IMR-90 (cell line): ENCODE results near the gene FAF1. TPM values are rescaled to one million over a fixed set of nuclear protein-coding genes. Genes with fewer than 3 reads are reported as not detected.

Experiments used
- ATAC-seq: fragments of 200-7000 bp; cut with Tn5 transposase; 2 replicates; pipeline ENCODE4 v1.9.1; 2020; ENCODE audit warnings: low read depth, mild to moderate bottlenecking, moderate library complexity
- BruUV-seq: library from RNA; stranded (reverse); fragments of 400-500 nt; replicated peaks from 2 replicates; lab custom pipeline; 2021; lab: Mats Ljungman, UMichigan
- CTCF ChIA-PET: fragments of 300-600 bp; formaldehyde crosslinking; extraction: SDS; loops from one replicate; lab custom pipeline; 2021; ENCODE audit warnings: antibody characterized with exemption; lab: Yijun Ruan, JAX
- POLR2A ChIA-PET: fragments of 300-600 bp; sonication (Branson Sonifier 250); formaldehyde crosslinking; loops from one replicate; lab custom pipeline; 2022; ENCODE audit warnings: antibody characterized with exemption; ENCODE audit not compliant: unreplicated experiment; lab: Charles Lee
- DNase-seq: peaks from one replicate; pipeline ENCODE4 v3.0.0; 2013
- H2AFZ ChIP-seq: replicated peaks from 2 replicates; pipeline ENCODE3; 2013; ENCODE audit warnings: low read length, mild to moderate bottlenecking; ENCODE audit not compliant: poor library complexity
- H2AK5ac ChIP-seq: 2 replicates; pipeline ENCODE4 v1.6.1; 2013; ENCODE audit warnings: low read depth, low read length, inconsistent platforms
- H2AK9ac ChIP-seq: replicated peaks from 2 replicates; pipeline ENCODE3; 2013; ENCODE audit warnings: mild to moderate bottlenecking, low read depth, low read length, moderate library complexity; ENCODE audit not compliant: poor library complexity
- H2BK120ac ChIP-seq: 2 replicates; pipeline ENCODE4 v1.6.1; 2013; ENCODE audit warnings: low read depth, low read length, inconsistent platforms
- H2BK15ac ChIP-seq: 3 replicates; pipeline ENCODE4 v1.6.1; 2013; ENCODE audit warnings: low read depth, low read length, inconsistent platforms
- H2BK20ac ChIP-seq: 2 replicates; pipeline ENCODE4 v1.6.1; 2013; ENCODE audit warnings: low read depth, mild to moderate bottlenecking, inconsistent platforms, low read length, moderate library complexity
- H2BK5ac ChIP-seq: 2 replicates; pipeline ENCODE4 v1.6.1; 2013; ENCODE audit warnings: mild to moderate bottlenecking, low read depth, low read length, inconsistent platforms; ENCODE audit not compliant: poor library complexity, severe bottlenecking
- H3K14ac ChIP-seq: replicated peaks from 2 replicates; pipeline ENCODE4 v1.6.1; 2013; ENCODE audit warnings: low read depth, low read length, inconsistent platforms
- H3K18ac ChIP-seq: 2 replicates; pipeline ENCODE4 v1.6.1; 2013; ENCODE audit warnings: low read depth, low read length, control low read depth
- H3K23ac ChIP-seq: 2 replicates; pipeline ENCODE4 v1.6.1; 2013; ENCODE audit warnings: low read depth, low read length, inconsistent platforms
- H3K27ac ChIP-seq: 2 replicates; pipeline ENCODE4 v1.5.1; 2013; ENCODE audit warnings: mild to moderate bottlenecking, control low read depth, low read length; ENCODE audit not compliant: insufficient read depth
- H3K27me3 ChIP-seq: 2 replicates; pipeline ENCODE4 v1.6.1; 2013; ENCODE audit warnings: low read length; ENCODE audit not compliant: control insufficient read depth, insufficient read depth
- H3K36me3 ChIP-seq: 2 replicates; pipeline ENCODE4 v1.6.1; 2013; ENCODE audit warnings: low read length, mixed read lengths; ENCODE audit not compliant: control insufficient read depth, insufficient read depth
- H3K4ac ChIP-seq: 2 replicates; pipeline ENCODE4 v1.6.1; 2013; ENCODE audit warnings: low read depth, low read length, inconsistent platforms
- H3K4me1 ChIP-seq: 2 replicates; pipeline ENCODE4 v1.6.1; 2013; ENCODE audit warnings: low read length, mixed read lengths; ENCODE audit not compliant: control insufficient read depth, insufficient read depth
- H3K4me2 ChIP-seq: 2 replicates; pipeline ENCODE4 v1.6.1; 2013; ENCODE audit warnings: low read depth, mild to moderate bottlenecking, control low read depth, low read length, moderate library complexity
- H3K4me3 ChIP-seq: 2 replicates; pipeline ENCODE4 v1.5.1; 2013; ENCODE audit warnings: low read depth, mild to moderate bottlenecking, control low read depth, low read length, moderate library complexity; ENCODE audit not compliant: insufficient read depth
- H3K56ac ChIP-seq: 2 replicates; pipeline ENCODE4 v1.6.1; 2013; ENCODE audit warnings: low read length, inconsistent platforms; ENCODE audit not compliant: insufficient read depth; ENCODE audit errors: extremely low read depth
- H3K79me1 ChIP-seq, 2 experiments: 2 replicates each; pipeline ENCODE4 v1.6.1; 2013; ENCODE audit warnings: low read length in 2 of 2, inconsistent platforms in 1 of 2, low read depth in 1 of 2
- H3K9ac ChIP-seq: 2 replicates; pipeline ENCODE4 v1.6.1; 2013; ENCODE audit warnings: low read depth, low read length, control low read depth
- H3K9me1 ChIP-seq: 2 replicates; pipeline ENCODE4 v1.6.1; 2013; ENCODE audit warnings: low read length, inconsistent platforms; ENCODE audit not compliant: insufficient read depth
- H3K9me3 ChIP-seq: 2 replicates; pipeline ENCODE4 v1.6.1; 2013; ENCODE audit warnings: low read length; ENCODE audit not compliant: control insufficient read depth, insufficient read depth
- H4K20me1 ChIP-seq: 2 replicates; pipeline ENCODE4 v1.6.1; 2013; ENCODE audit warnings: low read length, inconsistent platforms; ENCODE audit not compliant: insufficient read depth
- H4K5ac ChIP-seq: 2 replicates; pipeline ENCODE4 v1.6.1; 2013; ENCODE audit warnings: mild to moderate bottlenecking, low read depth, low read length, control low read depth
- H4K8ac ChIP-seq, 2 experiments: 2 replicates each; pipeline ENCODE4 v1.6.1; 2013; ENCODE audit warnings: low read depth in 2 of 2, low read length in 2 of 2, control low read depth in 1 of 2, inconsistent platforms in 1 of 2
- H4K91ac ChIP-seq: 2 replicates; pipeline ENCODE4 v1.6.1; 2013; ENCODE audit warnings: low read depth, low read length, inconsistent platforms; ENCODE audit not compliant: insufficient read depth
- BHLHE40 ChIP-seq: fragments of 150-350 bp; IDR thresholded peaks from 2 replicates; pipeline ENCODE4 v1.6.1; 2016; ENCODE audit warnings: mild to moderate bottlenecking, low read depth, low read length
- CEBPB ChIP-seq: IDR thresholded peaks from 2 replicates; pipeline ENCODE4 v1.6.1; 2012; ENCODE audit warnings: low read depth, low read length, improper control_type of control experiment
- CHD1 ChIP-seq: IDR thresholded peaks from 2 replicates; pipeline ENCODE4 v1.6.1; 2012; ENCODE audit warnings: low read depth, low read length, improper control_type of control experiment
- CTCF ChIP-seq: conservative IDR thresholded peaks from 2 replicates; pipeline ENCODE4 v1.5.1; 2012; ENCODE audit warnings: mild to moderate bottlenecking, low read depth, low read length, improper control_type of control experiment
- ELK1 ChIP-seq: fragments of 150-350 bp; IDR thresholded peaks from 2 replicates; pipeline ENCODE4 v1.6.1; 2016; ENCODE audit warnings: low read depth, mild to moderate bottlenecking, low read length, moderate library complexity, borderline replicate concordance
- FOS ChIP-seq: fragments of 150-350 bp; IDR thresholded peaks from 2 replicates; pipeline ENCODE4 v1.6.1; 2016; ENCODE audit warnings: low read depth, low read length
- MAFK ChIP-seq: IDR thresholded peaks from 2 replicates; pipeline ENCODE4 v1.6.1; 2012; ENCODE audit warnings: low read depth, low read length, improper control_type of control experiment
- MAZ ChIP-seq: IDR thresholded peaks from 2 replicates; pipeline ENCODE4 v1.6.1; 2012; ENCODE audit warnings: low read depth, mild to moderate bottlenecking, low read length, improper control_type of control experiment, moderate library complexity, borderline replicate concordance
- MXI1 ChIP-seq: IDR thresholded peaks from 2 replicates; pipeline ENCODE4 v1.6.1; 2012; ENCODE audit warnings: low read depth, mild to moderate bottlenecking, low read length, moderate library complexity, borderline replicate concordance
- NFE2L2 ChIP-seq: fragments of 150-350 bp; IDR thresholded peaks from 2 replicates; pipeline ENCODE4 v1.6.1; 2016; ENCODE audit warnings: low read depth, mild to moderate bottlenecking, low read length
- POLR2A ChIP-seq: IDR thresholded peaks from 2 replicates; pipeline ENCODE4 v1.6.1; 2012; ENCODE audit warnings: mild to moderate bottlenecking, low read depth, low read length
- RAD21 ChIP-seq: IDR thresholded peaks from 2 replicates; pipeline ENCODE4 v1.6.1; 2012; ENCODE audit warnings: low read length, improper control_type of control experiment
- RCOR1 ChIP-seq: IDR thresholded peaks from 2 replicates; pipeline ENCODE4 v1.6.1; 2012; ENCODE audit warnings: mild to moderate bottlenecking, low read length, improper control_type of control experiment; ENCODE audit not compliant: insufficient replicate concordance
- SMC3 ChIP-seq: fragments of 150-350 bp; IDR thresholded peaks from 2 replicates; pipeline ENCODE4 v1.6.1; 2016; ENCODE audit warnings: low read depth, mild to moderate bottlenecking, antibody characterized with exemption, low read length, moderate library complexity
- USF2 ChIP-seq: fragments of 150-350 bp; IDR thresholded peaks from 2 replicates; pipeline ENCODE4 v1.6.1; 2017; ENCODE audit warnings: mild to moderate bottlenecking, antibody characterized with exemption, low read length, low read depth
- WGBS, 2 experiments: methylation state at CpG; one replicate each; pipeline versions ENCODE4 v1.1.5 to v1.1.7; 2013; ENCODE audit warnings: missing lambda C conversion rate in 2 of 2; ENCODE audit not compliant: insufficient read length in 1 of 2; ENCODE audit errors: extremely low coverage in 2 of 2; 5-methylcytosine and 5-hydroxymethylcytosine counted together
- dilution Hi-C: fragments of 300-500 bp; cut with HindIII; formaldehyde crosslinking; loops from one replicate; pipeline ENCODE4 v1.14.3; 2018; ENCODE audit warnings: low sequenced_read_pairs; ENCODE audit not compliant: unreplicated experiment
- in situ Hi-C: fragments of 300-500 bp; cut with MboI; formaldehyde crosslinking; loops from 3 replicates; pipeline ENCODE4 v1.14.3; 2019; ENCODE audit warnings: low sequenced_read_pairs, inconsistent platforms, mixed read lengths
- intact Hi-C: fragments of 100-400 bp; cut with micrococcal nuclease; formaldehyde crosslinking; loops from 2 replicates; pipeline ENCODE4 v1.10.0; 2022
- polyA plus RNA-seq, 3 experiments: library from polyadenylated mRNA; depleted of rRNA; stranded (reverse); fragments of >200 nt; gene quantifications; 2 replicates each; pipeline ENCODE4 v1.2.3, GENCODE V29; 2012; ENCODE audit warnings: low replicate concordance in 1 of 3
- total RNA-seq: library from RNA; depleted of rRNA; stranded (reverse); fragments of >200 nt; gene quantifications from 2 replicates; pipeline ENCODE4 v1.2.3, GENCODE V29; 2012

FAF1 gene
- total and polyA plus RNA-seq, 2 of the 4 experiments (the other 2 are of a cell fraction) = 18.8 to 72.9 TPM

DNA sequence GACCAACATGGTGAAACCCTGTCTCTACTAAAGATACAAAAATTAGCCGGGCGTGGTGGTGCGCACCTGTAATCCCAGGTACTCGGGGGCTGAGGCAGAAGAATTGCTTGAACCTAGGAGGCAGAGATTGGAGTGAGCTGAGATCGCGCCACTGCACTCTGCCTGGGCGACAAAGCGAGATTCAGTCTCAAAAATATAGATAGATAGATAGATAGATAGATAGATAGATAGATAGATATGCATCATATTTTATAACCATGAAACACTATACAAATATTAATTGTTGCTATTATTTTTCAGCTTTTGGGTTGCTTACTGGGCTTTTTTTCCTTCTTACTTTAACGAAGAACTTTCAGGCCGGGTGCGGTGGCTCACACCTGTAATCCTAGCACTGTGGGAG is 4.8 kb upstream of the FAF1 start:
- Histone ChIP-seq H3K14ac (no peak overlapping the region), H3K27me3 (no peaks in the 10 kb centered on the region), H3K9me1 (no peaks in the 10 kb centered on the region), H3K18ac (no peak overlapping the region), H2AK5ac (no peak overlapping the region), H4K91ac (no peak overlapping the region), H3K79me1 (0 out of 4 replicates have a peak, but pooled peaks cover 0 to 5% of the 10 kb centered on the region in 2 experiments), H2BK15ac (no peak overlapping the region), H2AFZ (no peak overlapping the region), H2BK20ac (no peak overlapping the region), H3K4me1 (no peaks in the 10 kb centered on the region; the same call in 1 of the 2 replicates), H4K5ac (no peak overlapping the region), H3K9me3 (no peaks in the 10 kb centered on the region), H3K27ac (no peak overlapping the region), H4K8ac (no peak overlapping the region), H3K9ac (no peak overlapping the region), H3K56ac (no peak overlapping the region), H2BK5ac (no peak overlapping the region), H3K4me3 (no peak overlapping the region), H3K4me2 (no peak overlapping the region), H2AK9ac (no peak overlapping the region), H3K36me3 (no peaks in the 10 kb centered on the region), H3K23ac (no peak overlapping the region), H2BK120ac (no peak overlapping the region), H3K4ac (no peak overlapping the region), H4K20me1 (no peaks in the 10 kb centered on the region; the same call in none of the 2 replicates)
- no peak for TF ChIP-seq CTCF
- TF ChIP-seq MXI1 = no peak
- no peak for TF ChIP-seq CHD1
- TF ChIP-seq BHLHE40 = no peak
- TF ChIP-seq MAZ = no peak
- no peak for TF ChIP-seq ELK1
- no peak for TF ChIP-seq FOS
- TF ChIP-seq POLR2A = no peak
- TF ChIP-seq RCOR1 = no peak
- TF ChIP-seq SMC3 = no peak
- TF ChIP-seq CEBPB = no peak
- no peak for TF ChIP-seq USF2
- no peak for TF ChIP-seq RAD21
- no peak for TF ChIP-seq NFE2L2
- no peak for TF ChIP-seq MAFK
- ChIA-PET CTCF (no interaction called here), POLR2A (no interaction called here)
- in situ Hi-C loops (no loop called here), intact Hi-C loops (no loop called here), dilution Hi-C loops (no loop called here)
- ATAC-seq (no peak), DNase-seq (no peak)
- no CpG with 5 or more reads among the region's 11 CpGs for WGBS, 2 experiments
- no TSS peak for BruUV-seq
